ENCODE data around the gene MPIG6B. TPM values are rescaled to one million over a fixed set of nuclear protein-coding genes. Genes with fewer than 3 reads are reported as not detected.
"Not testable (repeated sequence)": the region's sequence is repeated elsewhere in the genome, so short reads cannot be mapped to it uniquely, and the experiment has no call there.

Gene MPIG6B
- total RNA-seq, 1 experiment from 2014 or later: 0.47 TPM

DNA sequence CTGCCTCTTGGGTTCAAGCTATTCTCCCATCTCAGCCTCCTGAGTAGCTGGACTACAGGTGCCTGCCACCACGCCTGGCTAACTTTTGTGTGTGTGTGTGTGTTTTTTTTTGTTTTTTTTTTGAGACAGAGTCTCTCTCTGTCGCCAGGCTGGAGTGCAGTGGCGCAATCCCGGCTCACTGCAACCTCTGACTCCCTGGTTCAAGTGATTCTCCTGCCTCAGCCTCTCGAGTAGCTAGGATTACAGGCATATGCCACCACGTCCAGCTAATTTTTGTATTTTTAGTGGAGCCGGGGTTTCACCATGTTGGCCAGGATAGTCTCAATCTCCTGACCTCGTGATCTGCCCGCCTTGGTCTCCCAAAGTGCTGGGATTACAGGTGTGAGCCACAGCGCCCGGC lies 14.0 kb upstream of the MPIG6B start:
- not testable (repeated sequence) for H3K36me3 ChIP-seq; H3K4me3 ChIP-seq; H3K4me1 ChIP-seq; DNase-seq; H3K27ac ChIP-seq; H3K9me3 ChIP-seq (replicated peaks)
- H3K27me3 ChIP-seq: peaks cover 13% of the 10 kb centered on the region; the same call in 1 of the 2 replicates

DNA sequence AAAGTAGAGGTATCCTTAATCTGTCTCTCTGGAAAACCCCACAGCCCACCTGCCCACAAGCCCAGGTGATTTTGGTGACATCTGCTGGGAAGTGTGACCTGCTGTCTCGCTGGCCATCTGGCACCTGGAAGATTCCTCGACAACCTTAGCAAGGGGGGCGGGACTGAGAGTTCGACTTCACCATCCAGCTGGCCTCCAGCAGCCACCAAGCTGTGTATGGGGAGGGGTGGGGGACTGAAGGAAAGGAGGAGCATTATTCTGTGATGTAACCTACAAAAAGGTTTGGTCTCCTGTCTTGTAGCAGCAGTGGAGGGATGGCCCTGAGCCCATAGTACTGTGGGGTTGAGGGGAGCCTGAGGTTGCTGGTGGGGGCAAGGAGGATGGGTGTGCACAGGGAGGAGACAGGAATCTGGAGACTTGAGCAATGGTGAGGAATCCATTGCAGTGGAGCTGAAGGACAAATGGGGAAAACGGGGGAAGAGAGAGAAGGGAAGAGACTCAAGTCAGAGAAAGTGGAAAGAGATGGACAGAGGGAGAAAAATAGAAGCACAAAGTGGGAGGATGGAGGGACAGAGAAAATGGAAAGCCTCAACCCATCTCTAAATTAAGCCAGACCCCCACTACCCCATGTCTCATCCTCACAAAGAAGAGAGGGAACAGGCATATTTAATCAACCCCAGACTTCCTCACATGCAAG lies 12.5 kb upstream of the MPIG6B start:
- Histone ChIP-seq H3K4me1 (no peaks in the 10 kb centered on the region), H3K4me3 (no peak overlapping the region), H3K36me3 (no peaks in the 10 kb centered on the region), H3K27ac (no peak overlapping the region), H3K27me3 (peaks cover 19% of the 10 kb centered on the region), H3K9me3 (replicated peaks) (no peaks in the 10 kb centered on the region)
- no peak for DNase-seq

DNA sequence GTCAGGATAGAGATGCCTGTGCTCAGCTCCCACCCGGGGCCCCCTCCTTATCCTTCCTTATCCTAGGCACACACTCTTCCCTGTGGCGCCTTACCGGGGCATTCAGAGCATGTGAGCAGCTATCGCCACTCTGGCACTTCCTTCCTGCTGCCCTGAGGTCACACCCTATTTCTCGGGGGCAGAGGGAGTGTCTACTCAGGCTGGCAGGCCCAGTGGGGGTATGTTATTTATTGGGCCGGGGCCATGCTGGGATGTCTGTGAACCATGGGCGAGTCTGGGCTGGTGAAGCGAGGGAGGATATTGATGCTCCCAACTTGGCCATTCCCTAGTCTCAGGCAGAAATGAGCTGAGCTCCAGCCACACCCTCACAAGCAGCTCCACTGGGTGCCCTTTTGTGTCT lies 11.9 kb upstream of the MPIG6B start:
- Histone ChIP-seq H3K4me3 (no peak overlapping the region), H3K27ac (no peak overlapping the region), H3K9me3 (replicated peaks) (no peaks in the 10 kb centered on the region), H3K4me1 (no peaks in the 10 kb centered on the region), H3K27me3 (peaks cover 19% of the 10 kb centered on the region), H3K36me3 (no peaks in the 10 kb centered on the region)
- no peak for DNase-seq

DNA sequence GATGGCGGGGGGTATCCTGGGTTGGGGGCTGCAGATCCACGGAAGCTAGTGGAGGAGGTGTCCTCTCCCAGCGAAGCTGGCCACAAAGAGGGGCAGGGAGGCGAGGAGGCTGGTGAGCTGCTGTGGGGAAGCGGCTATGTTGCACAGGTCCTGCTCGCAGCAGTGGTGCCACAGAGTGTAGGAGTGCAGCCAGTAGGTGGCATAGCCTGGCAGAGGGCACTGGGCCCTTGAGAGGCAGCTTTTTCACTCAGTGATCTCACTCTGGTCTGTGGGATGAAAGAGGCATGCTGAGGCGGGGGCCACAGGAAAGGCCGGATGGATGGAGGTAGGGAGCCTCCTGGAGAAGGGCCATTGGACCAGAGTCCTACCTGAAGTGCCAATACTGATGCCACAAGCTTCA lies 10.9 kb upstream of the MPIG6B start:
- Histone ChIP-seq H3K36me3 (no peaks in the 10 kb centered on the region), H3K27me3 (peaks cover 19% of the 10 kb centered on the region), H3K4me1 (no peaks in the 10 kb centered on the region), H3K4me3 (no peak overlapping the region), H3K27ac (no peak overlapping the region), H3K9me3 (replicated peaks) (no peaks in the 10 kb centered on the region)
- no peak for DNase-seq

GRCh38 chr6:31713465-31713864 lies 9.7 kb upstream of the MPIG6B start:
- no peaks in the 10 kb centered on the region for H3K36me3 ChIP-seq
- no peak overlapping the region for H3K4me3 ChIP-seq
- no peak for DNase-seq
- H3K4me1 ChIP-seq: no peaks in the 10 kb centered on the region
- H3K27ac ChIP-seq: no peak overlapping the region
- H3K27me3 ChIP-seq: peaks cover 19% of the 10 kb centered on the region
- H3K9me3 ChIP-seq (replicated peaks): no peaks in the 10 kb centered on the region

GRCh38 chr6:31713991-31714684 lies 9.0 kb upstream of the MPIG6B start:
- no peaks in the 10 kb centered on the region for H3K4me1 ChIP-seq
- no peak for DNase-seq
- H3K36me3 ChIP-seq: no peaks in the 10 kb centered on the region
- H3K4me3 ChIP-seq: no peak overlapping the region
- H3K27ac ChIP-seq: no peak overlapping the region
- peaks cover 19% of the 10 kb centered on the region for H3K27me3 ChIP-seq
- H3K9me3 ChIP-seq (replicated peaks): no peaks in the 10 kb centered on the region

GRCh38 chr6:31715022-31715958 lies 7.9 kb upstream of the MPIG6B start, which contains the start of gene LY6G6D:
TSS of gene LY6G6D (plus strand) at chr6:31715348. CDS start at chr6:31715356, 8 bp downstream.
- Histone ChIP-seq H3K36me3 (no peaks in the 10 kb centered on the region), H3K4me1 (no peaks in the 10 kb centered on the region), H3K4me3 (no peak within 1 kb of the TSS), H3K27me3 (peaks cover 19% of the 10 kb centered on the region), H3K27ac (no peak within 1 kb of the TSS), H3K9me3 (replicated peaks) (no peaks in the 10 kb centered on the region)
- DNase-seq: no peak

- Histone ChIP-seq H3K27ac (no peak overlapping the region), H3K4me1 (no peaks in the 10 kb centered on the region), H3K36me3 (no peaks in the 10 kb centered on the region), H3K27me3 (peaks cover 8% of the 10 kb centered on the region), H3K9me3 (replicated peaks) (no peaks in the 10 kb centered on the region), H3K4me3 (no peak overlapping the region)
- DNase-seq: no peak
These were observed 5.5 kb upstream of the MPIG6B start for GRCh38 chr6:31717499-31718222.

DNA sequence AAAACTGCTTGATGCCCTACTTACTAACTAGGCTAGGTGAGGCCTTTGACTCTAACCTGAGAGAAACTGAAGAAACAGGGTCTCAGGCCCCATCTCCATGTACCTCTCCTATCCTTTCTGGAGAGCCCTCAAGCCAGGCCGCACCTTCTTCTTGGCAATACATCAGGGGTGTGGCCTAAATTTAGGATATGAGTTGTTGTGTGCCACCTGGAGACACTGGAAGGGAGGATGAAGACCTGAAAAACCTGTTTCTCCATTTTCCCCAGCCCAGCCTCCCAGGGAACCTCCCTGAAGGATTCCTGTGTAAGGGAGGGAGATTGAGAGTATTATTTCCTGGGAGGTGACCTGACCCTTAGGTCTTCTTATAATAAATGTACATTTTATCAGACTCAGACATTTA lies 4.9 kb upstream of the MPIG6B start:
- no peaks in the 10 kb centered on the region for H3K36me3 ChIP-seq
- H3K9me3 ChIP-seq (replicated peaks): no peaks in the 10 kb centered on the region
- no peaks in the 10 kb centered on the region for H3K4me1 ChIP-seq
- peaks cover 6% of the 10 kb centered on the region for H3K27me3 ChIP-seq
- no peak overlapping the region for H3K27ac ChIP-seq
- DNase-seq: no peak
- H3K4me3 ChIP-seq: no peak overlapping the region

DNA sequence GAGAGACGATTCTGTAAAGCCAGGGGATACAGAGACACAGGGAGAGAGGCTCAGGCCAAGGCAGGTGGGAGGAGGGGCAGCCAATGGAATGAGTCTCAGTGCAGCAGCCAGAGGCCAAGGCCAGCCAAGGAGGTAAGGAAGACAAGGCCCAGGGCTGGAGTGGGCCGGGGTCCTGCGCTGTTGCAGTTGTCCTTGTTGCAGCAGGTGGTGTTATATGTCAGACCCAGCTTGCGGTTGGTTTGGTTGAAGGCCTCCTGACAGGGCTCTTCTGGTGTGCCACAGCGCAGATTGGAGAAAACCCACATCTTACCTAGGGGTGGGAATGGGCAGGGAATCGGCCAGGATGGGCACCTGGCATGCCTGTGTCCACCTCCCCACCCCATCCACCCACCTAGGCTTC lies 4.2 kb upstream of the MPIG6B start:
- H3K27me3 ChIP-seq: peaks cover 6% of the 10 kb centered on the region
- H3K4me1 ChIP-seq: no peaks in the 10 kb centered on the region
- DNase-seq: no peak
- no peaks in the 10 kb centered on the region for H3K36me3 ChIP-seq
- no peak overlapping the region for H3K4me3 ChIP-seq
- H3K27ac ChIP-seq: no peak overlapping the region
- H3K9me3 ChIP-seq (replicated peaks): no peaks in the 10 kb centered on the region

DNA sequence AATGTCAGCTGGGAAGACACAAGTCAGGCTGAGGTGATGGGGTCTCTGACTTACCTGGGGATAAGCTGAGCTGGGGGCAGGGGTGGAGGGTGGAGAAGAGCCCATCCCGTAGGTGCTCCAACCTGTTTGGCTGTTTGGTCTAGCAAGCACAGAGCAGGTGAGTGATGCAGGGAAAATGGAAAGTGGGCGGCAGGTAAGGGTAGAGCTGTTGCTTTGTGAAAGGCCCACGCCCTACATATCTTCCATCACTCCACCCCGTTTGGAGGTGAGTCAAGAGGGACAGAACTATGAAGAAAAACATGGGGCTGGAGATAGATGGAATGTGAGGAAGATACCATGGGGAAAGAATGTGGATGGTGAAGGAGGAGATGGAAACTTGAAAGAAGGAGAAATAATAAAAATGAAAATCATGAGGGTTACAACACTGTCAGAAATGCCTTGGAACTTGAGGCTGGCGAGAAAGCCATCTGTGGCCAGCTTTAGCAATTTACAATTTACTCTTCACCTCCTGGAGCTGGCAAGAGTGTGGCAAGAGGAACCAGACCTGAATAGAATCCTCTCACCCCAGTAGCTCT lies 2.9 kb upstream of the MPIG6B start:
- Histone ChIP-seq H3K36me3 (no peaks in the 10 kb centered on the region), H3K4me1 (no peaks in the 10 kb centered on the region), H3K4me3 (no peak overlapping the region), H3K9me3 (replicated peaks) (no peaks in the 10 kb centered on the region), H3K27ac (no peak overlapping the region), H3K27me3 (peaks cover 3% of the 10 kb centered on the region)
- DNase-seq: no peak

DNA sequence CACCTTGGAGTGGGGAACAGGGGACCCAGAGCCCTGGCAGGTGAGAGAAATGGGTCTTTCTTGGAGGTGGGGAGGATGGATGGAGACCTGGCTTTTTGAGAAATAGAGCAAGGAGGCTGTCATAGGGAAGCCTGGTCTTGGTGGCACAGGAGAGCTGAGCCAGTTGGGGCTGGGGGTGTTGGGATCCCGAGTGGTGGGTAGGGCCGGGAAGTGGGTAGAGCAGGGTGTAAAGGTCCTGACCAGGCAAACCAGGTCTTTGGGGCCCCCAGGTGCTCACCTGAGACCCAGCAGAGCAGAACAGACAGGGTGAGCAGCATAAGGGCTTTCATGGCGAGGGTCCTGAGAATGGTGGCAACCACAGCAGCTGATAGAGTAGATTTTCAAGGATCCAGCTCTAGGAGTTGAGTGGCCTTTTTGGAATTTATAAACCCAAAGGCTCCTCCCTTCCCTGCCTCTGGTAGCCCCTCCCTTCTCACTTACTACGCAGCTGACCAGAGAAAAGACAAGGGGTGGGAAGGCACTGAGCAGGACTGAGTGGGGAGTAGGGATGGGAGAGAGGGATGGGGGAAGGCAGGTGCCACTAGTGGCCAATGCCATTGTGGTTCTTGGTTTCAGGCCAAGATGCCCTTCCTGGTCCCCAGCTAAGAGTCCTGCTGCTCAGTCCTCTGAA lies 1.7 kb upstream of the MPIG6B start, which contains the start of gene LY6G6C:
Gene LY6G6C (minus strand): TSS at position 396 of the 670 bp plus-strand sequence. CDS start 67 bp downstream, at position 329.
- H3K27ac ChIP-seq: no peak within 1 kb of the TSS

GRCh38 chr6:31722173-31722572 lies 1.0 kb upstream of the MPIG6B start:
- Histone ChIP-seq H3K9me3 (replicated peaks) (no peaks in the 10 kb centered on the region), H3K27me3 (no peaks in the 10 kb centered on the region), H3K4me1 (no peaks in the 10 kb centered on the region), H3K36me3 (no peaks in the 10 kb centered on the region), H3K27ac (no peak overlapping the region), H3K4me3 (no peak overlapping the region)
- no peak for DNase-seq

More for the DNA sequence above, 1.7 kb upstream of the MPIG6B start, which contains the start of gene LY6G6C:
- DNase-seq: no peak
- H3K36me3 ChIP-seq: no peaks in the 10 kb centered on the region
- H3K27me3 ChIP-seq: no peaks in the 10 kb centered on the region
- no peak within 1 kb of the TSS for H3K4me3 ChIP-seq
- H3K9me3 ChIP-seq (replicated peaks): no peaks in the 10 kb centered on the region
- H3K4me1 ChIP-seq: no peaks in the 10 kb centered on the region

Data from SJCRH30 (cell line).